Prostate gland (tissue), 2 donors: ENCODE results near the gene FAM114A1.

Source experiments
- POLR2AphosphoS5 ChIP-seq: sonication (generic); formaldehyde crosslinking; IDR thresholded peaks from one replicate; pipeline ENCODE4 v1.6.1; 2017; ENCODE audit warnings: antibody characterized with exemption
- TF ChIP-seq, protein P1 (sequence below), 4 experiments: fragments of 200-600 bp in 2 of 4; fragments of 450-650 bp in 2 of 4; sonication (generic) in 2 of 4; IDR thresholded peaks; 1 replicate in 3 of 4; 2 replicates in 1 of 4; pipeline ENCODE4 v1.5.1; 2016 to 2019; ENCODE audit warnings: antibody characterized with exemption in 4 of 4, mild to moderate bottlenecking in 2 of 4, moderate library complexity in 2 of 4

DNA sequence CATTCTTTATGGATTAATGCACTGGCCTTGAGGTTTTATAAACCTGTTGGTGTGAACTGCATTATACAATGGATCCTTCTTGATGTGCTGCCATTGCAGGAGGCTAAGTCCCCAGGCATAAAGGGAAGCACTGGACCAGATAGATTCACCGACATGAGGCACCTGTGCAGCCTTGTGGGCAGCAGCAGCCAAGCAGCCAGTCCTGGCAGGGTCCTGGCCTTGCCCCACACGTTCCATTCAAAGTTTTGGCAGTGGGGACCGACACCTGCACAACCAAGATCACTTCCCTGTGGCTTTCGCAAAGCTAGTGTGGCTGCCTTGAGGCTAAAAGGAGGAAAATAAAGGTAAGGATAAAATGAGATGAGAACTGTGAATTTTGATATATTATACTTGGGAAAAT is 111.5 kb downstream of the FAM114A1 start:
- TF ChIP-seq, protein P1, sequence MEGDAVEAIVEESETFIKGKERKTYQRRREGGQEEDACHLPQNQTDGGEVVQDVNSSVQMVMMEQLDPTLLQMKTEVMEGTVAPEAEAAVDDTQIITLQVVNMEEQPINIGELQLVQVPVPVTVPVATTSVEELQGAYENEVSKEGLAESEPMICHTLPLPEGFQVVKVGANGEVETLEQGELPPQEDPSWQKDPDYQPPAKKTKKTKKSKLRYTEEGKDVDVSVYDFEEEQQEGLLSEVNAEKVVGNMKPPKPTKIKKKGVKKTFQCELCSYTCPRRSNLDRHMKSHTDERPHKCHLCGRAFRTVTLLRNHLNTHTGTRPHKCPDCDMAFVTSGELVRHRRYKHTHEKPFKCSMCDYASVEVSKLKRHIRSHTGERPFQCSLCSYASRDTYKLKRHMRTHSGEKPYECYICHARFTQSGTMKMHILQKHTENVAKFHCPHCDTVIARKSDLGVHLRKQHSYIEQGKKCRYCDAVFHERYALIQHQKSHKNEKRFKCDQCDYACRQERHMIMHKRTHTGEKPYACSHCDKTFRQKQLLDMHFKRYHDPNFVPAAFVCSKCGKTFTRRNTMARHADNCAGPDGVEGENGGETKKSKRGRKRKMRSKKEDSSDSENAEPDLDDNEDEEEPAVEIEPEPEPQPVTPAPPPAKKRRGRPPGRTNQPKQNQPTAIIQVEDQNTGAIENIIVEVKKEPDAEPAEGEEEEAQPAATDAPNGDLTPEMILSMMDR (IDR thresholded peaks at IDR 0.05), result no peak
- no peak for TF ChIP-seq POLR2AphosphoS5
